Mammary epithelial cell (primary cell): ENCODE measurements around the gene SCAPER.

Experiments used
- CTCF ChIP-seq, 2 donors: IDR thresholded peaks in 1 of 2; conservative IDR thresholded peaks in 1 of 2; 2 replicates each; pipeline ENCODE4 v1.5.1; 2011 to 2012; ENCODE audit warnings: inconsistent platforms in 2 of 2, low read length in 2 of 2, mild to moderate bottlenecking in 2 of 2, control low read depth in 1 of 2, low read depth in 1 of 2; ENCODE audit not compliant: insufficient read depth in 1 of 2; ENCODE audit errors: extremely low read depth in 1 of 2
- EZH2 ChIP-seq: IDR thresholded peaks from 2 replicates; pipeline ENCODE4 v1.6.1; 2012; ENCODE audit warnings: low read length, inconsistent platforms, borderline replicate concordance

- TF ChIP-seq CTCF (conservative IDR thresholded peaks at IDR 0.05 in 1 of 2, IDR thresholded peaks at IDR 0.05 in 1 of 2; ENCODE audit: extremely low read depth in 1 of 2, insufficient read depth in 1 of 2, low read depth in 1 of 2, low read length in 2 of 2) (no peak), EZH2 (no peak)
Measured at GRCh38 chr15:76533995-76534394, 371.1 kb downstream of the SCAPER start.
